ENCODE data around the gene ARL16. TPM values are rescaled to one million over a fixed set of nuclear protein-coding genes. Genes with fewer than 3 reads are reported as not detected.

ARL16 gene
- total and polyA plus RNA-seq, 2 donors (not counting 3 experiments of a cell fraction or from before 2014, with no cell fraction given): 41.4 to 71.7 TPM

DNA sequence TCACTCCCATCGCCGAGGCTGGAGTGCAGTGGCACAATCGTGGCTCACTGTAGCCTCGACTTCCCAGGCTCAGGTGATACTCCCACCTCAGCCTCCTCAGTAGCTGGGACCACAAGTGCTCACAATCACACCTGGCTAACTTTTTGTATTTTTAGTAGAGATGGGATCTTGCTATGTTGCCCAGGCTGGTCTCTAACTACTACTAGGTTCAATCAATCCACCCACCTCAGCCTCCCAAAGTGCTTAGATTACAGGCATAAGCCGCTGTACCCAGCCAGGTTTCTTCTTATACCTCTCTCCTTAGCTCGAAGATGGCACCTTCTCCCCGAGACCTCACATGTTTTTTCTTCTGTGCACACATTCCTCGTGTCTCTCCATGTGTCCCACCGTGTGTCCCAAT, 43.6 kb downstream of the ARL16 start:
- no peak for TF ChIP-seq GATA2 (IDR thresholded peaks at IDR 0.05; ENCODE audit: insufficient read depth, insufficient read length, low read depth, low read length)
- no peak for TF ChIP-seq FOS (IDR thresholded peaks at IDR 0.05; ENCODE audit: borderline replicate concordance, insufficient read depth, low read length)
- TF ChIP-seq POLR2AphosphoS5 (IDR thresholded peaks at IDR 0.05; ENCODE audit: insufficient read depth, low read depth, low read length): no peak
- TF ChIP-seq, protein P1, sequence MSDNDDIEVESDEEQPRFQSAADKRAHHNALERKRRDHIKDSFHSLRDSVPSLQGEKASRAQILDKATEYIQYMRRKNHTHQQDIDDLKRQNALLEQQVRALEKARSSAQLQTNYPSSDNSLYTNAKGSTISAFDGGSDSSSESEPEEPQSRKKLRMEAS (IDR thresholded peaks at IDR 0.05; ENCODE audit: insufficient read depth, insufficient read length): no peak
- no peak for TF ChIP-seq MYC (IDR thresholded peaks at IDR 0.05; ENCODE audit: low read depth, low read length)
- no peak for TF ChIP-seq EZH2 (IDR thresholded peaks at IDR 0.05; ENCODE audit: borderline replicate concordance, low read depth, low read length, severe bottlenecking)
- TF ChIP-seq, protein P2, sequence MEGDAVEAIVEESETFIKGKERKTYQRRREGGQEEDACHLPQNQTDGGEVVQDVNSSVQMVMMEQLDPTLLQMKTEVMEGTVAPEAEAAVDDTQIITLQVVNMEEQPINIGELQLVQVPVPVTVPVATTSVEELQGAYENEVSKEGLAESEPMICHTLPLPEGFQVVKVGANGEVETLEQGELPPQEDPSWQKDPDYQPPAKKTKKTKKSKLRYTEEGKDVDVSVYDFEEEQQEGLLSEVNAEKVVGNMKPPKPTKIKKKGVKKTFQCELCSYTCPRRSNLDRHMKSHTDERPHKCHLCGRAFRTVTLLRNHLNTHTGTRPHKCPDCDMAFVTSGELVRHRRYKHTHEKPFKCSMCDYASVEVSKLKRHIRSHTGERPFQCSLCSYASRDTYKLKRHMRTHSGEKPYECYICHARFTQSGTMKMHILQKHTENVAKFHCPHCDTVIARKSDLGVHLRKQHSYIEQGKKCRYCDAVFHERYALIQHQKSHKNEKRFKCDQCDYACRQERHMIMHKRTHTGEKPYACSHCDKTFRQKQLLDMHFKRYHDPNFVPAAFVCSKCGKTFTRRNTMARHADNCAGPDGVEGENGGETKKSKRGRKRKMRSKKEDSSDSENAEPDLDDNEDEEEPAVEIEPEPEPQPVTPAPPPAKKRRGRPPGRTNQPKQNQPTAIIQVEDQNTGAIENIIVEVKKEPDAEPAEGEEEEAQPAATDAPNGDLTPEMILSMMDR (IDR thresholded peaks at IDR 0.05; ENCODE audit: extremely low read depth in 1 of 2, insufficient read depth in 1 of 2, low read depth in 1 of 2, low read length in 2 of 2): no peak
- TF ChIP-seq JUN (IDR thresholded peaks at IDR 0.05; ENCODE audit: borderline replicate concordance, insufficient read depth, insufficient read length, low read depth): no peak
- TF ChIP-seq POLR2A (IDR thresholded peaks at IDR 0.05; ENCODE audit: low read depth, low read length): no peak
- ChIA-PET CTCF (no interaction called here), POLR2A (no interaction called here)
- intact Hi-C loops (cut with micrococcal nuclease): no loop called here
- dilution Hi-C loops (cut with MboI; ENCODE audit: extremely low pct_ligation_motif_present, low sequenced_read_pairs): no loop called here
- no peaks in the 10 kb centered on the region for H3K9me1 ChIP-seq (replicated peaks; ENCODE audit: control insufficient read depth, extremely low read depth, insufficient read depth, low read length)
- H4K20me1 ChIP-seq (replicated peaks; ENCODE audit: control insufficient read depth, extremely low read depth, insufficient read depth, low read length): no peaks in the 10 kb centered on the region
- no peaks in the 10 kb centered on the region for H3K36me3 ChIP-seq (ENCODE audit: control insufficient read depth in 2 of 2, extremely low read depth in 1 of 2, insufficient read depth in 2 of 2, low read length in 2 of 2)
- H2AFZ ChIP-seq (ENCODE audit: low read depth, low read length): no peak overlapping the region
- peaks cover 11% of the 10 kb centered on the region for H3K4me1 ChIP-seq (ENCODE audit: control insufficient read depth, extremely low read depth, insufficient read depth, low read length)
- no peak overlapping the region for H3K4me3 ChIP-seq (replicated peaks in 1 of 3; ENCODE audit: insufficient read depth in 1 of 3, low read depth in 1 of 3, low read length in 3 of 3)
- H3K4me2 ChIP-seq (ENCODE audit: insufficient read depth, low read length): no peak overlapping the region
- no peaks in the 10 kb centered on the region for H3K27me3 ChIP-seq (ENCODE audit: control insufficient read depth in 2 of 2, insufficient read depth in 2 of 2, low read length in 2 of 2)
- DNase-seq (ENCODE audit: low read depth, low spot score): no peak
- no TSS peak for BruUV-seq (replicated peaks)
- H3K9ac ChIP-seq (replicated peaks; ENCODE audit: extremely low read depth, insufficient read depth, low read length): no peak overlapping the region
- no peak for FAIRE-seq
- no peak overlapping the region for H3K27ac ChIP-seq (ENCODE audit: insufficient read depth, low read depth, low read length)
- H3K79me2 ChIP-seq (ENCODE audit: control insufficient read depth, insufficient read depth, low read length): peaks cover 17% of the 10 kb centered on the region
- H3K9me3 ChIP-seq (replicated peaks; ENCODE audit: control insufficient read depth, insufficient read depth, low read length): no peaks in the 10 kb centered on the region

Data from endothelial cell of umbilical vein (primary cell).